Right cardiac atrium (tissue), 5 donors: ENCODE measurements around the gene STEAP4. TPM values are rescaled to one million over a fixed set of nuclear protein-coding genes. Genes with fewer than 3 reads are reported as not detected.

Experiments
- ATAC-seq, 2 donors: fragments of 200-7000 bp; cut with Tn5 transposase; one replicate each; pipeline versions ENCODE4 v1.8.0 to v1.9.1; 2020; ENCODE audit warnings: moderate library complexity in 2 of 2, mild to moderate bottlenecking in 1 of 2
- DNase-seq, 3 donors: peaks; one replicate each; pipeline ENCODE4 v3.0.0-alpha.2; 2020
- H3K27ac ChIP-seq: one replicate; pipeline ENCODE4 v1.5.1; 2013; ENCODE audit warnings: mild to moderate bottlenecking, low read length, control low read depth, moderate library complexity
- H3K27me3 ChIP-seq: one replicate; pipeline ENCODE4 v1.6.1; 2013; ENCODE audit not compliant: control insufficient read depth, insufficient read depth
- H3K4me1 ChIP-seq: one replicate; pipeline ENCODE4 v1.6.1; 2013; ENCODE audit warnings: low read length; ENCODE audit not compliant: control insufficient read depth, insufficient read depth
- H3K4me3 ChIP-seq: one replicate; pipeline ENCODE4 v1.5.1; 2013; ENCODE audit warnings: low read length, control low read depth
- H3K9me3 ChIP-seq: one replicate; pipeline ENCODE4 v1.6.1; 2013; ENCODE audit warnings: low read length; ENCODE audit not compliant: control insufficient read depth
- WGBS: extraction: QIAGEN DNeasy Blood & Tissue Kit; methylation state at CpG from one replicate; pipeline ENCODE4 v1.1.7; 2013; 5-methylcytosine and 5-hydroxymethylcytosine counted together
- intact Hi-C, 4 donors: fragments of 100-400 bp; cut with DNase I; formaldehyde crosslinking; loops; one replicate each; pipeline versions ENCODE4 v1.11.0 to v1.14.0; 2022 to 2023
- long read RNA-seq, 4 donors: library from polyadenylated mRNA; unstranded; transcript quantifications; one replicate each; pipeline ENCODE4 v2.0.0, GENCODE V29; 2020 to 2021
- polyA plus RNA-seq: library from polyadenylated mRNA; stranded (reverse); fragments of 200-250 nt; gene quantifications from one replicate; pipeline ENCODE4 v1.2.3, GENCODE V29; 2013
- total RNA-seq, 4 donors: library from RNA; stranded (reverse); fragmentation: NEBNext Ultra II Directional; extraction: Animal tissue kit (Norgen Biotek cat#: 25700); gene quantifications; one replicate each; pipeline ENCODE4 v1.2.1, GENCODE V29; 2021
- donor health status: healthy with polysubstance abuse.
- donor health status: DM: no; HTN: yes; CAD: no.
- donor health status: DM: no; HTN: no; CAD: no.
- donor health status: DM: no; HTN: yes; CAD: no; lungs with severe emphysema.
- donor health status: DM: yes; HTN: yes; CAD: no.

STEAP4 gene
- total RNA-seq, result 10 to 100 TPM; 26.0 to 56.1 (median 38.1) TPM
- 10.6 TPM for polyA plus RNA-seq
- long read RNA-seq, donor 1, full-length matches to known transcripts, result 23 of 39 reads
- long read RNA-seq, donor 1, partial matches to known transcripts, result 4 of 39 reads
- long read RNA-seq, donor 1, other reads (novel, unspliced or antisense), result 12 of 39 reads
- long read RNA-seq, donor 2, full-length matches to known transcripts, result 6 of 11 reads
- long read RNA-seq, donor 2, partial matches to known transcripts, result 3 of 11 reads
- long read RNA-seq, donor 2, other reads (novel, unspliced or antisense), result 2 of 11 reads
- long read RNA-seq, donor 3, full-length matches to known transcripts, result 80 of 118 reads
- long read RNA-seq, donor 3, partial matches to known transcripts, result 11 of 118 reads
- long read RNA-seq, donor 3, other reads (novel, unspliced or antisense), result 27 of 118 reads
- long read RNA-seq, donor 4, full-length matches to known transcripts, result 11 of 18 reads
- long read RNA-seq, donor 4, partial matches to known transcripts, result 2 of 18 reads
- long read RNA-seq, donor 4, other reads (novel, unspliced or antisense), result 5 of 18 reads

- Histone ChIP-seq H3K4me3 (peak within 1 kb of the TSS; percentile 55), H3K4me1 (no peaks in the 10 kb centered on the region), H3K9me3 (no peaks in the 10 kb centered on the region), H3K27me3 (no peaks in the 10 kb centered on the region), H3K27ac (peak within 1 kb of the TSS; percentile 66)
- 2% methylated on average over 30 of the region's 30 CpGs for WGBS
- DNase-seq (peak; percentile 82 to 93 (median 88)), ATAC-seq (peak; percentile 90 to 92)
- intact Hi-C loops, result no loop called here
Observed at GRCh38 chr7:88306590-88307048, at the start of gene STEAP4. STEAP4 (minus strand) TSS chr7:88306894; CDS start chr7:88284269, 22,625 bp downstream.

GRCh38 chr7:88355011-88355410 lies 48.3 kb upstream of the STEAP4 start:
- intact Hi-C loops, result loop anchor here in 2 of 4 donors (5.0 to 10.0 kb wide), 2 partner anchors 108 to 110 kb away; no protein-coding TSS in a partner anchor
- no peaks in the 10 kb centered on the region for H3K4me1 ChIP-seq
- ATAC-seq (no peak), DNase-seq (no peak)
- H3K9me3 ChIP-seq, result no peaks in the 10 kb centered on the region
- no peaks in the 10 kb centered on the region for H3K27me3 ChIP-seq
- no peak overlapping the region for H3K27ac ChIP-seq
- no peak overlapping the region for H3K4me3 ChIP-seq
- WGBS, result 75% methylated on average over 3 of the region's 3 CpGs

- H3K4me3 ChIP-seq, result no peak overlapping the region
- intact Hi-C loops, result loop anchor here in 2 of 4 donors (5.0 to 10.0 kb wide), 2 partner anchors 105 to 108 kb away; no protein-coding TSS in a partner anchor
- no peaks in the 10 kb centered on the region for H3K27me3 ChIP-seq
- WGBS, result 94% methylated on average over 2 of the region's 2 CpGs
- no peak for DNase-seq
- ATAC-seq, result no peak
- no peak overlapping the region for H3K27ac ChIP-seq
- no peaks in the 10 kb centered on the region for H3K4me1 ChIP-seq
- no peaks in the 10 kb centered on the region for H3K9me3 ChIP-seq
Observed at GRCh38 chr7:88350118-88350517, 43.4 kb upstream of the STEAP4 start.

GRCh38 chr7:88347517-88347916 lies 40.8 kb upstream of the STEAP4 start:
- H3K9me3 ChIP-seq, result no peaks in the 10 kb centered on the region
- no peaks in the 10 kb centered on the region for H3K4me1 ChIP-seq
- H3K4me3 ChIP-seq, result no peak overlapping the region
- ATAC-seq (no peak), DNase-seq (no peak)
- no peaks in the 10 kb centered on the region for H3K27me3 ChIP-seq
- no peak overlapping the region for H3K27ac ChIP-seq
- intact Hi-C loops, result no loop called here
- 94% methylated on average over 2 of the region's 2 CpGs for WGBS

- intact Hi-C loops, result no loop called here
- Histone ChIP-seq H3K27ac (no peak overlapping the region), H3K4me1 (no peaks in the 10 kb centered on the region), H3K4me3 (no peak overlapping the region), H3K27me3 (no peaks in the 10 kb centered on the region), H3K9me3 (no peaks in the 10 kb centered on the region)
- WGBS, result 84% methylated on average over 7 of the region's 7 CpGs
- ATAC-seq (no peak), DNase-seq (no peak)
Observed at GRCh38 chr7:88347090-88347489, 40.4 kb upstream of the STEAP4 start.

- WGBS, result 77% methylated on average over 2 of the region's 2 CpGs
- Histone ChIP-seq H3K4me3 (no peak overlapping the region), H3K27ac (no peak overlapping the region), H3K4me1 (no peaks in the 10 kb centered on the region), H3K27me3 (no peaks in the 10 kb centered on the region), H3K9me3 (no peaks in the 10 kb centered on the region)
- DNase-seq (no peak), ATAC-seq (no peak)
- intact Hi-C loops, result no loop called here
Observed at GRCh38 chr7:88346357-88346756, 39.7 kb upstream of the STEAP4 start.

GRCh38 chr7:88344956-88345832 lies 38.5 kb upstream of the STEAP4 start:
- H3K27me3 ChIP-seq, result no peaks in the 10 kb centered on the region
- no peak overlapping the region for H3K4me3 ChIP-seq
- ATAC-seq, result peak; percentile 84 to 93
- no peaks in the 10 kb centered on the region for H3K4me1 ChIP-seq
- intact Hi-C loops, result no loop called here
- H3K27ac ChIP-seq, result no peak overlapping the region
- WGBS, result 22% methylated on average over 15 of the region's 15 CpGs
- H3K9me3 ChIP-seq, result no peaks in the 10 kb centered on the region
- DNase-seq, result peak; percentile 39 to 84 (median 78)

GRCh38 chr7:88344271-88344670 lies 37.6 kb upstream of the STEAP4 start:
- Histone ChIP-seq H3K27me3 (no peaks in the 10 kb centered on the region), H3K27ac (no peak overlapping the region), H3K4me1 (no peaks in the 10 kb centered on the region), H3K9me3 (no peaks in the 10 kb centered on the region), H3K4me3 (no peak overlapping the region)
- no peak for ATAC-seq
- WGBS, result 82% methylated on average over 8 of the region's 8 CpGs
- DNase-seq, result no peak
- intact Hi-C loops, result no loop called here

GRCh38 chr7:88339195-88339922 lies 32.7 kb upstream of the STEAP4 start:
- WGBS, result 63% methylated on average over 2 of the region's 2 CpGs
- intact Hi-C loops, result no loop called here

GRCh38 chr7:88338503-88338902 lies 31.8 kb upstream of the STEAP4 start:
- no peaks in the 10 kb centered on the region for H3K4me1 ChIP-seq
- no peak for ATAC-seq
- 90% methylated on average over 6 of the region's 6 CpGs for WGBS
- no peak overlapping the region for H3K27ac ChIP-seq
- H3K9me3 ChIP-seq, result no peaks in the 10 kb centered on the region
- no peak for DNase-seq
- H3K27me3 ChIP-seq, result no peaks in the 10 kb centered on the region
- no peak overlapping the region for H3K4me3 ChIP-seq
- intact Hi-C loops, result no loop called here

More at GRCh38 chr7:88339195-88339922, 32.7 kb upstream of the STEAP4 start:
- DNase-seq (no peak), ATAC-seq (no peak)
- no peaks in the 10 kb centered on the region for H3K27me3 ChIP-seq
- no peaks in the 10 kb centered on the region for H3K9me3 ChIP-seq
- no peak overlapping the region for H3K27ac ChIP-seq
- H3K4me3 ChIP-seq, result no peak overlapping the region
- no peaks in the 10 kb centered on the region for H3K4me1 ChIP-seq
